ENCODE measurements around the gene SPAG9.

The SPAG9 gene

GRCh38 chr17:51120739-51121619, at the start of gene SPAG9:
Gene SPAG9, minus strand, starts transcription at chr17:51120868. Its CDS starts 212 bp downstream, at chr17:51120656.
- DNase-seq (ENCODE audit: low read depth in 2 of 2): peak; percentile 77 to 84

- no peak for DNase-seq (ENCODE audit: low read depth in 2 of 2)
These were observed 48.7 kb upstream of the SPAG9 start for GRCh38 chr17:51169340-51169739.

- peak; percentile 46 to 50 for DNase-seq (ENCODE audit: low read depth in 2 of 2)
These were observed 46.6 kb upstream of the SPAG9 start for GRCh38 chr17:51166987-51167931.

- DNase-seq (ENCODE audit: low read depth in 2 of 2): peak in 1 of 2 donors; percentile 72
These were observed 45.7 kb upstream of the SPAG9 start, which contains the start of gene NME2 for GRCh38 chr17:51166198-51166986. Gene NME2, plus strand, starts transcription at chr17:51166411. Its CDS starts 420 bp downstream, at chr17:51166831.

- DNase-seq (ENCODE audit: low read depth in 2 of 2): no peak
These were observed 45.1 kb upstream of the SPAG9 start for GRCh38 chr17:51165680-51166197.

- no peak for DNase-seq (ENCODE audit: low read depth in 2 of 2)
These were observed 44.4 kb upstream of the SPAG9 start for GRCh38 chr17:51164911-51165679.

GRCh38 chr17:51161541-51161940, 40.9 kb upstream of the SPAG9 start:
- no peak for DNase-seq (ENCODE audit: low read depth in 2 of 2)

GRCh38 chr17:51159604-51160003, 38.9 kb upstream of the SPAG9 start:
- no peak for DNase-seq (ENCODE audit: low read depth in 2 of 2)

- no peak for DNase-seq (ENCODE audit: low read depth in 2 of 2)
These were observed 34.7 kb upstream of the SPAG9 start for GRCh38 chr17:51155416-51155815.

- no peak for DNase-seq (ENCODE audit: low read depth in 2 of 2)
These were observed 33.5 kb upstream of the SPAG9 start for GRCh38 chr17:51154176-51154575.

GRCh38 chr17:51153210-51154072, 32.8 kb upstream of the SPAG9 start, which contains the start of gene NME1:
Gene NME1, plus strand, starts transcription at chr17:51153559. Its CDS starts 2,096 bp downstream, at chr17:51155655.
- DNase-seq (ENCODE audit: low read depth in 2 of 2): peak; percentile 93 to 95

- no peak for DNase-seq (ENCODE audit: low read depth in 2 of 2)
These were observed 32.1 kb upstream of the SPAG9 start for GRCh38 chr17:51152766-51153209.

- no peak for DNase-seq (ENCODE audit: low read depth in 2 of 2)
These were observed 30.3 kb upstream of the SPAG9 start for GRCh38 chr17:51150932-51151331.

GRCh38 chr17:51149163-51149562, 28.5 kb upstream of the SPAG9 start:
- no peak for DNase-seq (ENCODE audit: low read depth in 2 of 2)

- DNase-seq (ENCODE audit: low read depth in 2 of 2): no peak
These were observed 27.0 kb upstream of the SPAG9 start for GRCh38 chr17:51147650-51148049.

GRCh38 chr17:51144266-51145022, 23.8 kb upstream of the SPAG9 start:
- no peak for DNase-seq (ENCODE audit: low read depth in 2 of 2)

GRCh38 chr17:51142597-51142996, 21.9 kb upstream of the SPAG9 start:
- no peak for DNase-seq (ENCODE audit: low read depth in 2 of 2)

GRCh38 chr17:51135956-51136355, 15.3 kb upstream of the SPAG9 start:
- DNase-seq (ENCODE audit: low read depth in 2 of 2): no peak

GRCh38 chr17:51133365-51133764, 12.7 kb upstream of the SPAG9 start:
- DNase-seq (ENCODE audit: low read depth in 2 of 2): no peak
